Testis (tissue), 3 donors: Measurements from ENCODE around the gene SART3. TPM values are rescaled to one million over a fixed set of nuclear protein-coding genes. Genes with fewer than 3 reads are reported as not detected.

Experiments used
- DNase-seq: peaks from one replicate; pipeline ENCODE4 v3.0.0-alpha.2; 2019
- H3K27ac ChIP-seq, 2 donors: fragments of 200-600 bp; sonication (generic); one replicate each; pipeline ENCODE4 v1.5.1; 2019
- H3K27me3 ChIP-seq: fragments of 200-600 bp; sonication (generic); one replicate; pipeline ENCODE4 v1.5.1; 2019
- H3K36me3 ChIP-seq: fragments of 200-600 bp; sonication (generic); one replicate; pipeline ENCODE4 v1.5.1; 2017; ENCODE audit warnings: low read depth; ENCODE audit errors: missing control alignments
- H3K4me1 ChIP-seq: fragments of 200-600 bp; sonication (generic); one replicate; pipeline ENCODE4 v1.5.1; 2019
- H3K4me3 ChIP-seq, 2 donors: fragments of 200-600 bp; sonication (generic); one replicate each; pipeline ENCODE4 v1.5.1; 2017 to 2019
- H3K9me3 ChIP-seq: fragments of 200-600 bp; sonication (generic); one replicate; pipeline ENCODE4 v1.5.1; 2017
- CTCF ChIP-seq, 3 experiments: fragments of 450-650 bp in 2 of 3; fragments of 200-600 bp in 1 of 3; sonication (generic) in 1 of 3; IDR thresholded peaks; one replicate each; pipeline ENCODE4 v1.5.1; 2016 to 2019; ENCODE audit warnings: antibody characterized with exemption in 3 of 3, mild to moderate bottlenecking in 2 of 3, moderate library complexity in 1 of 3
- POLR2A ChIP-seq: fragments of 450-650 bp; IDR thresholded peaks from one replicate; pipeline ENCODE4 v1.6.1; 2017; ENCODE audit warnings: antibody characterized with exemption, mild to moderate bottlenecking, moderate library complexity
- WGBS, 2 donors: methylation state at CpG; one replicate each; pipeline ENCODE4 v1.1.5; 2018; 5-methylcytosine and 5-hydroxymethylcytosine counted together
- intact Hi-C: fragments of 100-400 bp; cut with DNase I; formaldehyde crosslinking; loops from one replicate; pipeline ENCODE4 v1.15.1; 2023; ENCODE audit warnings: low total_unique reads
- polyA plus RNA-seq: library from polyadenylated mRNA; stranded (reverse); fragments of 350-450 nt; fragmentation: Illumina TruSeq; extraction: RNeasy Lipid Tissue Mini Kit (QIAGEN cat#74804); gene quantifications from one replicate; pipeline ENCODE4 v1.2.3, GENCODE V29; 2014; ENCODE audit warnings: low read depth, low replicate concordance; ENCODE audit not compliant: insufficient read depth
- total RNA-seq, 2 donors: library from RNA; depleted of rRNA; stranded (reverse); fragments of >200 nt; gene quantifications; one replicate each; pipeline ENCODE4 v1.2.3, GENCODE V29; 2016

Gene SART3
- total and polyA plus RNA-seq, 3 donors from 2014 or later = 48.6 to 116 (median 115) TPM

GRCh38 chr12:108547686-108548085, 13.3 kb downstream of the SART3 start:
- no peaks in the 10 kb centered on the region for H3K4me1 ChIP-seq
- intact Hi-C loops = no loop called here
- no peak overlapping the region for H3K4me3 ChIP-seq
- WGBS, 2 donors = 68 to 79% methylated on average over 9 of the region's 9 CpGs
- H3K27me3 ChIP-seq = no peaks in the 10 kb centered on the region
- no peak overlapping the region for H3K27ac ChIP-seq
- no peak for TF ChIP-seq POLR2A
- TF ChIP-seq CTCF (IDR thresholded peaks at IDR 0.05) = no peak
- no peaks in the 10 kb centered on the region for H3K36me3 ChIP-seq
- no peak for DNase-seq
- no peaks in the 10 kb centered on the region for H3K9me3 ChIP-seq

- Histone ChIP-seq H3K9me3 (no peaks in the 10 kb centered on the region), H3K27ac (no peak overlapping the region), H3K36me3 (no peaks in the 10 kb centered on the region), H3K27me3 (no peaks in the 10 kb centered on the region), H3K4me3 (no peak overlapping the region), H3K4me1 (peaks cover 6% of the 10 kb centered on the region)
- intact Hi-C loops = no loop called here
- DNase-seq = no peak
- 87 to 96% methylated on average over 3 of the region's 3 CpGs for WGBS, 2 donors
- TF ChIP-seq POLR2A (no peak), CTCF (IDR thresholded peaks at IDR 0.05) (no peak)
Measured at GRCh38 chr12:108543652-108544051, 17.3 kb downstream of the SART3 start.

- intact Hi-C loops = no loop called here
- 64 to 75% methylated on average over 4 of the region's 4 CpGs for WGBS, 2 donors
- no peak overlapping the region for H3K4me3 ChIP-seq
- H3K27ac ChIP-seq = no peak overlapping the region
- H3K27me3 ChIP-seq = no peaks in the 10 kb centered on the region
- H3K4me1 ChIP-seq = peaks cover 6% of the 10 kb centered on the region
- TF ChIP-seq POLR2A (no peak), CTCF (IDR thresholded peaks at IDR 0.05) (no peak)
- H3K9me3 ChIP-seq = no peaks in the 10 kb centered on the region
- no peaks in the 10 kb centered on the region for H3K36me3 ChIP-seq
- no peak for DNase-seq
Measured at GRCh38 chr12:108542320-108542719, 18.7 kb downstream of the SART3 start.

- no peaks in the 10 kb centered on the region for H3K9me3 ChIP-seq
- no peaks in the 10 kb centered on the region for H3K36me3 ChIP-seq
- peaks cover 6% of the 10 kb centered on the region for H3K4me1 ChIP-seq
- intact Hi-C loops = no loop called here
- DNase-seq = no peak
- 91 to 92% methylated on average over 10 of the region's 10 CpGs for WGBS, 2 donors
- no peaks in the 10 kb centered on the region for H3K27me3 ChIP-seq
- no peak overlapping the region for H3K4me3 ChIP-seq
- H3K27ac ChIP-seq = no peak overlapping the region
- no peak for TF ChIP-seq CTCF (IDR thresholded peaks at IDR 0.05)
- no peak for TF ChIP-seq POLR2A
Measured at GRCh38 chr12:108538616-108539195, 22.3 kb downstream of the SART3 start.

GRCh38 chr12:108538146-108538545, 22.8 kb downstream of the SART3 start:
- no peaks in the 10 kb centered on the region for H3K36me3 ChIP-seq
- H3K4me3 ChIP-seq = no peak overlapping the region
- intact Hi-C loops = no loop called here

More at GRCh38 chr12:108538146-108538545, 22.8 kb downstream of the SART3 start:
- DNase-seq = no peak
- Histone ChIP-seq H3K4me1 (peaks cover 6% of the 10 kb centered on the region), H3K9me3 (no peaks in the 10 kb centered on the region), H3K27ac (no peak overlapping the region), H3K27me3 (no peaks in the 10 kb centered on the region)
- 75 to 89% methylated on average over 6 of the region's 6 CpGs for WGBS, 2 donors
- TF ChIP-seq POLR2A (no peak), CTCF (IDR thresholded peaks at IDR 0.05) (no peak)
